RPMI7951 (cell line): Measurements from ENCODE around the gene FGGY. TPM values are rescaled to one million over a fixed set of nuclear protein-coding genes. Genes with fewer than 3 reads are reported as not detected.
"Not testable (repeated sequence)": the region's sequence is repeated elsewhere in the genome, so short reads cannot be mapped to it uniquely, and the experiment has no call there.

Experiments used
- DNase-seq: peaks from one replicate; pipeline ENCODE4 v3.0.0-alpha.2; 2012; ENCODE audit warnings: low read depth
- total RNA-seq: library from RNA; depleted of rRNA; stranded (reverse); fragments of >200 nt; shearing (Covaris generic); gene quantifications from 2 replicates; pipeline ENCODE4 v1.2.3, GENCODE V29; 2014

FGGY gene
- total RNA-seq, 1 experiment from 2014 or later: 7.2 TPM

DNA sequence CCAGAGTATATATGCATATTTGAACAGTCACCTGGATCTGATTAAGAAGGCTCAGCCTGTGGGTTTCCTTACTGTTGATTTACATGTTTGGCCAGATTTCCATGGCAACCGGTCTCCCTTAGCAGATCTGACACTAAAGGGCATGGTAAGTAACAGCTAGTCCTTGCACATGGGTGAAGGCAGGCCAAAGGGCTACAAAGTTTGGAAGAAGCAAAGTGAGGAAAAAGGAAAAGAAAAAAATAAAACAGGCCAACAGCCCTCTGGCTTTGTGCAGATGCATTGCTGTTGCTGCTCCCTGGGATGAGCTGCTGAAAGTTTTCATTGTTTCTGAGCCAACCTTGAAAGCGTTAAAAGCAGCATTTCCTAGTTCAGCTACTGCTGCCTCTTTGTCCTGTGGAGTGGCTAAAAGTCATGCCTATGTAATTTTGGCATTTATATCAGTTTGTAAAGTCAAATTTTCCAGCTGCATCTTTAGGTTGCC is 341.4 kb downstream of the FGGY start:
- DNase-seq: peak; percentile 95

- no peak for DNase-seq
These were observed 342.4 kb downstream of the FGGY start for GRCh38 chr1:59639266-59639665.

GRCh38 chr1:59640851-59641250 is 344.0 kb downstream of the FGGY start:
- no peak for DNase-seq

DNA sequence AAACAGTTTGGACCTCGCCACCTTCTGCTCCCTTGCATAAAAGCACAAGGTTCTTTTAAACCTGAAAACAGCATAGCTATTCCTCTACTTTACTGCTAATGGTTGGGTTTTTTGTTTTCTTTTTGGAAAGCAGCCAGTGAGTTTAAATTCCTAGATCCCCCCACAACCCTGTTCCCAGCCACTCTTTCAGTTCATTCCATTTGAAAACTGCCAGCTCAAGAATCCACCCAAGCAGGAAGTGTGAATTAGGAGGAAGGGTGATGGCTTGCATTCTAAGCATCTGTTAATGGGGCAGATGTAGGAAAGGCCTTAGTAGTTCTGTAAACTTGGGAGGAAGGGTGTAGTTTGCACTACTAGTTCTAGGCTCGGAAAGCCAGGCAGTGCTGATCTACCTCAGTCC is 344.9 kb downstream of the FGGY start:
- DNase-seq: no peak

DNA sequence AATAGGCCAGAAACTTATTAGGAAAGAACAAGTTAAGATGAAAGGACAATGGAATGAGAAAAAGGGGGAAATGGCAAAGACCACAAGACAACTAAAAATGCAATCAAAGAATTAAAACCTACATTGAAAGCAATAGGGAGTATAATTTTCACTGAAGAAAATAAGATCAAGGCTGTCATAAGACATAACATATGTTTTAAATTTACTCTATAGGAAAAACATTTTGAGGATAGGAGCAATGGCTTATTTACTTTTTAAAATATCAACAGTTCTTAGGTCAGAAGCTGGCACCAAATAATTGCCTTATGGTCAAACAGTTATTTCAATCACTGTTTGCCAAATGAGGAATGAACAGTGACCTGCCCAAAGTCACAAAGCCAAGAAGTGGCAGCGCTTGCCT is 346.6 kb downstream of the FGGY start:
- no peak for DNase-seq

DNA sequence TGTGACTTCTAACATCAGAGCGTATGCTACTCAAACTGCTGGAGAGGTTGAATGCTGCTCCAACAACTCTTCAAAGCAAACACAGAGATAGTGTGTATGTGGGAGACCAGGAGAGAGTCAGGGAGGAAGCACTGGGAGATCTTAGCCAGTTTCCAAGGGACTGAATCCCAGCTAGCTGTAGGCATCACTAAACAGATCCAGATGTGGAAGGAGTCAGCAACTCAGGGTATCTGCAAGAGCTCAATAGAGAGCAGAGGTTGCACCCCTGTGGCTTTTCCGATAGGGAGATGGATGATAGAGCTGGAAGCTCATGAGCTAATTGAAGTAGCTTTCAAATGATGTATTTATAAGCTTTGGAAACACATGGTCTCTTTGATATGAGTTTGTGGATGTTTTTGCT is 349.0 kb downstream of the FGGY start:
- peak; percentile 94 for DNase-seq

DNA sequence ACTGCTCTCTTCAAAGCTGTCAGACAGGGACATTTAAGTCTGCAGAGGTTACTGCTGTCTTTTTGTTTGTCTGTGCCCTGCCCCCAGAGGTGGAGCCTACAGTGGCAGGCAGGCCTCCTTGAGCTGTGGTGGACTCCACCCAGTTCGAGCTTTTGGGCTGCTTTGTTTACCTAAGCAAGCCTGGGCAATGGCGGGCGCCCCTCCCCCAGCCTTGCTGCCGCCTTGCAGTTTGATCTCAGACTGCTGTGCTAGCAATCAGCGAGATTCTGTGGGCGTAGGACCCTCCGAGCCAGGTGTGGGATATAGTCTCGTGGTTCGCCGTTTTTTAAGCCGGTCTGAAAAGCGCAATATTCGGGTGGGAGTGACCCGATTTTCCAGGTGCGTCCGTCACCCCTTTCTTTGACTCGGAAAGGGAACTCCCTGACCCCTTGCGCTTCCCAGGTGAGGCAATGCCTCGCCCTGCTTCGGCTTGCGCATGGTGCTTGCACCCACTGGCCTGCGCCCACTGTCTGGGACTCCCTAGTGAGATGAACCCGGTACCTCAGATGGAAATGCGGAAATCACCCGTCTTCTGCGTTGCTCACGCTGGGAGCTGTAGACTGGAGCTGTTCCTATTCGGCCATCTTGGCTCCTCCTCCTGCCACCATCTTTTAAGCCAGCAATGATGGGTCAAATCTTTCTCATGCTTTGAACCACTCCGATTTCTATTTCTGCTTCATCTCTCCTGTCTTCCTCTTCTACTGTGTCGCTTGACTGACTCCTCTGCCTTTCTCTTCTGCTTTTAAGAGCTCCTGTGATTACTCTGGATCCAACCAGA is 356.5 kb downstream of the FGGY start:
- not testable (repeated sequence) for DNase-seq

- DNase-seq: no peak
These were observed 357.1 kb downstream of the FGGY start for GRCh38 chr1:59653968-59654367.

DNA sequence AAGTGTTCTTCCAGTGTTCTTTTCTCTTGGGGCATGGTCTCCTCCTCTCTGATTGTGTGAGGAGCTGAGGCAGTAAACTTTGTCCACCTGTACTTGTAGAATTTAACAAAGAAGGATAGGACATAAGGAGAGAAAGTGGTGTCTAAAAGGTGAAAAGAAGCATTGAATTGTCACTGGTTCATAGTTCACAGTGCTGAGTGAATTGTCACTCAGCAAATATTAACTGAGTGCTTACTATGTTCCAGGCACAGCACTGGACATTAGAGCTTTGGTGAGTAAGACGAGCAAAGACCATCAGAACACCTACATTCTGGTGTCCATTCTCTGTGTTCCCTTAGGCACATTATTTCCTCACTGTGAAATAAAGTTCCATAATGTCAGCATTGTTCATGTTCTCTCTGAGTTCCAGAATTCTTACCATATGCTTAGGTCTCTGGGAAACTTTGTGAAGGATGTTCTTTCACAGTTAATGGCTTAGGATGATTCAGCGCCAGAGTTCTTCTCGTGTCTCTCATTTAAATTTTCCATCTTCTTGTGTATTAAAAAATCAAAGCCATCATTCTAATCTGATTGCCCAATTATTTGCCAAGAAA is 361.1 kb downstream of the FGGY start:
- DNase-seq: peak; percentile 52

DNA sequence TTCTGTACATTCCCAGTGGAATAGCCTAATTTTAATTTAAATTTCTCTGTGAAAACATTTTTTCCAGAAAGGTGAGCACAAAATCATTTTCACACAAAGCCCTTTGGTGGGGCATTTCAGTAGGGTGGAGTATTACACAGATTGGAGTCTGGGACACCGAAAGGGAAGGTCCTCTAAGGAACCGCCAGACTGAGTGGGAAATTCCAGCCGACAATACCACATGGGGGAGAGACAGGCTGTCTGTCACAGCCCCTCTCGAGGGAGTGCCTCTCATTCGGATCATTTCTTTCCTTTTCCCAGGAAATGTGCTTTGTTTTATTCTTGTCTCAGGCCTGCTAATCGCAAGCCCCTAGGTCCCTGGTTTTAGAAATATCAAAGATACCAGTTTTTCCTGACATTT is 367.3 kb downstream of the FGGY start:
- no peak for DNase-seq

- no peak for DNase-seq
These were observed 369.2 kb downstream of the FGGY start for GRCh38 chr1:59666106-59666505.

- DNase-seq: no peak
These were observed 370.1 kb downstream of the FGGY start for GRCh38 chr1:59667020-59667419.

DNA sequence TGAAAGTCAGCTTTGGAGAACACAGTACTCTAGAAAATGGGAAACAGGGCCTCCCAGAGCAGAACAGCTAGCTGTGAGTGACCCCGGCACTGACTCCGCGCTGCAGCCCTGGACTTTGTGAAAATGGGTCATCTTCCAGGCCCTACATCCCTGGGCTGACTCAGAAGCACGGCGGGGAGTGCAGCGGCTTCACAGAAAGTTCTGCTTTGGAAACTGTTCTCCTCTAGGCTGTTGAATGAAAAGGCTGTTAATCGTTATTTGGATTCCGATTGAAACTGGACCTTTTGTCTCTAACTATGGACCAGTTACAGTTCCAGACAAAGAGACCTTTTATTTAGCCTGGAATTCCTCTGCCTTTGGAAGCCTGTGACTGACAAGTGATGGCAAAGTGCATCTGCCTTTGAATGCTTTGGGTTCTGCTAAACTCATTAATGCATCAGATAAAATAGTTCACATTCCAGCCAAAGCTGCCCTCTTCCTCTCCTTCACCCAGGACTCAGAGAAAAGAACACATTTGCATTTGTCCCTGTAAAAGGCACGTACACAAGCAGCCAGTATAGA is 372.9 kb downstream of the FGGY start:
- DNase-seq: peak; percentile 76

- DNase-seq: no peak
These were observed 373.8 kb downstream of the FGGY start for GRCh38 chr1:59670662-59671061.

- DNase-seq: no peak
These were observed 374.4 kb downstream of the FGGY start for GRCh38 chr1:59671066-59671952.

DNA sequence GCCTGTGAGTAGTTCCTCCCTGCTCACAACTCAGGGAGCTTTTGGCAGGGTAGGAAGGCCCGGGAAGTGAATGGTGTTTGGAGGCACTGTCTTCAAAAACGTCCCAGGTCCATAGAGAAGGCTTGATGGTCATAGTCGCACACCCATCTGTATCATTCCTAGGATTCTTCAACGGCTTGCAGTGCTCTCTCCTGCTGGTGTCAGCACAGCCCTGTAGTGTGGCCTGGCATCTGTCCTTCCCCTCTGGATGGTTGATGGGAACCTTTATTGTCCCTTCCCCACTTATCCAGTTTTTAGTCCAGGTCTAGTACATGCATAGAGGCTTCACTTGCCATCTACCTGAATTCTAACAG is 375.0 kb downstream of the FGGY start:
- no peak for DNase-seq

DNA sequence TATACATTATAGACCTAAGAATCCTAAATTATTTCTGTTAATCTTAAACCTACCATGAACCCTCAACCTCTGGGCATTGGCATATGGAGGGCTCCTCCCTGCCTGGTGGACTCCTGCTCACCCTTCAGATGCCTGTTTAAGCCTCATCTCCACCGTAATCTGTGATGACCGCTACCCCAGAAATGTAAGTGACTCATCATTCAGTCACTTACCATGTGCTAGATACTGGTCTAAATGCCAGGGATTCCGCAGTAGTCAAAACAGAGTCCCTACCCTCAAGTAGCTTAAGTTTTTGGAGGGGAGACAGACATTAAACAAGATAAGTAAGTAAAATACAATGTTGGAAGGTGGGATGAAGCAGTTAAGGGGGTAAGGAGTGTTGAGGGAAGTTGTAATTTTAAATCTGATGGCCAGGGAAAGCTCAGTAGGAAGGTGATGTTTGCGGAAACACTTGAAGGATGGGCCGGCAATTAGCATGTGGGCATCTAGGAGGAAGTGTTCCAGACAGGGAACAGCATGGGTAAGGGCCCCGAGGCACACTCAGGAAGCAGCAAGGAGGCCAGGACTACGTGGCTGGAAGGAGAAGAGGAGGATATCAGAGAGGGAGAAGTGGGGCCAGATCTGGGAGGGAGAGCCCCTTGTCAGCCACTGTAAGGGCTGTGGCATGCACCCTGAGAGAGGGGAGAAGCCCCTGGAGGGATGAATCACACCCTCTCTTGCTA is 376.1 kb downstream of the FGGY start:
- peak; percentile 91 for DNase-seq

- no peak for DNase-seq
These were observed 376.9 kb downstream of the FGGY start for GRCh38 chr1:59673573-59674450.

GRCh38 chr1:59674595-59674994 is 377.7 kb downstream of the FGGY start:
- DNase-seq: peak; percentile 25

DNA sequence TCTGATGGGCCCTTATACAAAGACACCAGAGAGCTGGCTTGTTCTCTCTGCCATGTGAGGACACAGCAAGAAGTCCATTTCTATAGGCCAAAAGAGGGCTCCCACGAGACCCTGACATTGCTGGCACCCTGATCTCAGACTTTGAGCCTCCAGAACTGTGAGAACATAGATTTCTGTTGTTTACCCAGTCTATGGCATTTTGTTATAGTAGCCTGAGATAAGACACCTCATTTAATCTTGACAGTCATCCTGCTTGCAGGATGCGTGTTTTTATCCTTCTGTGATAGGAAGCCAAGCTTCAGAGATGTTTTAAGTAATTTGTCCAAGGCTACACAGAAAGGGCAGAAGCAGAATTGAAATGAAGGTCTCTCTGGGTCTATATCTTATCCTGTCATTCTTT is 379.0 kb downstream of the FGGY start:
- DNase-seq: no peak
